Stimulated activated CD4-positive, alpha-beta T cell treated with anti-CD3 and anti-CD28 coated beads, Interleukin-1b, Interleukin-23, amount 100 ng/mL, for 48 hours (primary cell): ENCODE results near the gene TRIM24.

ENCODE experiments used
- DNase-seq: peaks from one replicate; pipeline ENCODE4 v3.0.0-alpha.2; 2020

TRIM24 gene

GRCh38 chr7:138584283-138584682, 124.2 kb downstream of the TRIM24 start:
- DNase-seq = no peak

DNA sequence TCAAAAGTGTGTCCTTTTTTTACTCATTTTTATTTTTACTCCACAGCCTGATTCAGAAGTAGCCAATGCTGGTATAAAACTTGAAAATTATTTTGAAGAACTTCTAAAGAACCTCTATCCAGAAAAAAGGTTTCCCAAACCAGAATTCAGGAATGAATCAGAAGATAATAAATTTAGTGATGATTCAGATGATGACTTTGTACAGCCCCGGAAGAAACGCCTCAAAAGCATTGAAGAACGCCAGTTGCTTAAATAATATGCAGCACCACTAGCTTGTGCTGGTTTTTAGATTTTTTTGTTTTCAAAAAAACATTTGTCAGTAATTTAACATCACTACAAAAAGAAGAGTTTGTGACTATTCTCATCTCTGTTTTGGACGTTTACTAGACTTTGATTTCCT, 124.6 kb downstream of the TRIM24 start:
- DNase-seq = no peak

DNA sequence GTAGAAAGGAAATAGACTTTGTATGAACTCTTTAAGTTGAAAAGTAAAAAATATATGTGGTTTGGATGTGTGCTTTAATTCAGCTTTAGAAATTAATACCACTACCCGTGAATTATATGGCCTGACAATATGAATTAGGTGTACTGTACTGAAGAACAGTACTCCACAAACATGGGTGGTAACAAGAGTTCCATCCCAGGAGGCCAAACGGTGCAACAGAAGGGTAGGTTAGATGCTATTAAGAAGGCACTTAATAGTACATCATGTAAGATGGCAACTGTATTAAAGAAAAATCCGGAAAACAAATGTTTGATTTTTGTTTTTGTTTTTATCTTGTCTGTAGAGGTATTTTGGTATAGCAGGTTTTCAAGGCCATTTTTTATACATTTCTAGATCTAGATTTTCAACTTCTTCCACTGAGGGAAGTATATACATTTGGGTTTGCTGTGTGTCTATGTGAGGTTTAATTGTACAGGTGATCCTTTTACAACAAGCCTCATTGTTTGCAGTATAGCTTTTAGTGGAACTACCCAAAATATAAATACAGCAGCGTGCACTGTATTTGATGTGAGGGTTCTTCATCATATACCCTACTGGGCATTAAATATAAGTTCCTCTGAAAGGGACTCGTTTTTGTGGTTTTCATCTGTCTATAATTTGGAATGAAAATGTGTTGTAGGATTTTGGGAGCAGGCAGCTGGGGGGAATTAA, 125.4 kb downstream of the TRIM24 start:
- DNase-seq = no peak

DNA sequence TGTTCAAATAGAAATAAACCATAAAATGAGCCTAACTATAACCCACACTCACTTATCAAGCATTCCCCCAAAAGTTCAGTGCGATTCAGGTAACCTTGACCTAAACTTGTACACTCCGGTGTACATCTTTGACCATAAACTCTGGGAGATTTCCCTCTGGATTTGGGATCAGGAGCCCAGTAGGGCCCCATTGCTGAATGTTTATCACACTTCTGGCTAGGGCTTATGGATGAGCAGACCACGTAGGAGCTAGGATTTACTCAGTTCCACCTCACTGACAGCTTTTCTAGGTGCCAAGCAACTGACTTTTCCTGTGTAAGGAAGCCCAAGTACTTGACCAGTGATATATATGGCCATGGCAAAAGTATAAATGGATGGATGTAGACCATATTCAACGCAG, 127.4 kb downstream of the TRIM24 start:
- DNase-seq = no peak

DNA sequence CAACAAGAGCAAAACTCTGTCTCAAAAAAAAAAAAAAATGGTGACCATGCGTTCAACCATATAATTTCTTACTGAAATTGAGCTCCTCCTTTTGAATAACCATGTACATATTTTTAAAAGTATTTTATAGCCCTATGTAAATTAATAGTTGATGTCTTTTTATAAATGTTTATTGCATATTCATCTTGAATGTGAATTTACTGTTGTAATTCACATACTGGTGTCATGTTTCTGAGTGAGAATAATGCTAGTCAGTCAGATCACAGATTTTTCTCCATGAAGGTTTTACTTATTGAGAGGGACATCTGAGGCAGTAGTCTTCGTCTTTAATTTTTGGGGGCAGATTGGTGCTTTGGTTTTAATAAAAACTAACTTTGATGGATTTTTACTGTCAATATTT, 128.9 kb downstream of the TRIM24 start:
- no peak for DNase-seq

GRCh38 chr7:138590154-138590553, 130.1 kb downstream of the TRIM24 start:
- DNase-seq = no peak

DNA sequence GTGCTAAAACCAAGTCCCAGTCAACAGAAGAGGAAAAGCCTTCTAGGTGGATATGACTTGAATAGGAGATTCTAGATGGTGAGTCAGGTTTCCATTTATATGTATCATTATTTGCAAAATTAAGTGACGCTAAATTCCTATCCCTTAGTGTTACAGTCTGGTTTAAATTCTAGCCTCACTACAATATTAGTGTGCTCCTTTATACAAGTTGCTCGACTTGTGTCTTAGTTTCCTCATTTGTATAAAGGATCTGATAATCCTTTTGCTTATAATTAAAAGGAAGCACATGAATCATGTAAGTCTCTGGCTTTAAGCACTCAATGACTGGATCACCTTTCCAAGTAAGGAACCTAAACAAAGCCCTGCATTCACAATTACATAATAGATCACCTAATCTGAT, 135.4 kb downstream of the TRIM24 start:
- no peak for DNase-seq

DNA sequence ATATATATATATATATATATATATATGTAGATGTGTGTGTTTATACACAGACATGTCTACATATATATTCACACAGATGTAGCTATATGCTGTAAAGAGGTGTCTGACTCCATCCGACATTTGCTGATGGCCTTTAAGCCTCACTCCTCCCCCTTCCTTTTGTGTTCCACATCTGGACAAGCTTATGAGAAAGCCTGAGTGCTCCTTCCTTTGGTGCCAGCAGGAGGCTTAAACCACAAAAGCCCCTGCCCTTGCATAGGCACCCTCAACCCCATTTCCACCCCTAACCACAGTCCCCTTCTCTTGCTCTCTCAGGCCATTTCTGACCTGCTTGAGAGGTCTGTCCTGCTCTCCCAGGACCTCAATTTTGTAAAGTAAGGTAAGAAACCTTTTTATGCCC, 142.4 kb downstream of the TRIM24 start:
- DNase-seq = no peak

GRCh38 chr7:138603549-138604318, 143.7 kb downstream of the TRIM24 start:
- DNase-seq = peak; percentile 13

GRCh38 chr7:138606236-138606635, 146.2 kb downstream of the TRIM24 start:
- no peak for DNase-seq

DNA sequence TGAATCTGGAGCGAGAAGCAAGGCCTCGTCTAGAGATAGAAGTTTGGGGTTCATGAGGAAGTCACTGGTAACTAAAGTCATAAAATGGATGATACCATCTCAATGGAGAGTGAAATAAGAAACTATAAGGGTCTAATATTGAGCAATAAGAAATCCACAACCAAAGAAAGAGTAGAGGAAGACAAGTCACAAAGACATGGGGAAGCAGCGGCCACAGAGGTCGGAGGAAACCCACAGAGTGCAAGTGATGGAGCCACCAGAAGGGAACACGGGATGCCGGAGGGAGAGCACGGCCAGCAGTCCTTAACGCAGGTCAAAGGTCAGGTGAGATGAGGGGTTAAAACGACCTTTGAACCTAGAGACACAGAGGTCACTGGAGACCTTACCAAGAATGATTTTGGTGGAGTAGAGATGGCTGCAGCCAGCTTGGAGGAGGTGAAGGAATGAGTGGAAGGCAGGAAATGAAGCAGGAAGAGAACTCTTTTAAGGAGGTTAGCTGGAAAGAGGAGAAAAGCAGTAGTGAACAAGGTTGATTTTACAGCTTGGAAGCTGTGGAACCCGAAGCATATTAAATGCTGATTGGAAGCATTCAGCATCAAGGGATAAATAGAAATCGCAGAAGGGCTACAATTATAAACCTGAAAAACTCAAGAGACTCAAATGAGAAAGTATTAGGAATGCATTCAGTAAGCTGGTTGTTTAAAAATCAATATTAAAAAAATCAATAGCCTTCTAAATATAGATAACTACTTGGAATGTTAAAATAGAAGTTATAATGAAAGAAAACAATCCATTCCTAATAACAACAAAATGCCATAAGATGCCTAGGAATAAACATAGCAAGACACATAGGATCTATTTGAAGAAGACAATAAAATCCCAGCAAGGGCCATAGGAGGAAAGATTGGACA, 147.4 kb downstream of the TRIM24 start:
- no peak for DNase-seq

DNA sequence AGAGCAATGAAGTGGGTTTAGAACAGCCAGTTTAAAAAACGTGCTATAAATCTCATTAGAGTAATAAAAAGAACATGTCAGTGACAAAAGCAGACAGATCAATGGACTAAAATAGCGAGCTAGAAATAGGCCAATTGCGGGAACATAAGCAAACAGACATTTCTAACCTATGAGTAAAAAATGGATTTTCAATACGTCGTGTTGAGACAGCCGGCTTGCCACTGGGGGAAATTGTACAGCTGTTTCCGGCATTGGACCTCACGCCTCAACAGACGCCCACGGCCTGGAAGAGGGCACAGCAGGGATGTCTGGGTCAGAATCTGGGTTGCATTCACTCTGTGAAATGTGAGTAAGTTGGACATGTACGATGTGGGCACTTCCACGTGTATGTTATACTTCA, 148.2 kb downstream of the TRIM24 start:
- DNase-seq = peak; percentile 34

DNA sequence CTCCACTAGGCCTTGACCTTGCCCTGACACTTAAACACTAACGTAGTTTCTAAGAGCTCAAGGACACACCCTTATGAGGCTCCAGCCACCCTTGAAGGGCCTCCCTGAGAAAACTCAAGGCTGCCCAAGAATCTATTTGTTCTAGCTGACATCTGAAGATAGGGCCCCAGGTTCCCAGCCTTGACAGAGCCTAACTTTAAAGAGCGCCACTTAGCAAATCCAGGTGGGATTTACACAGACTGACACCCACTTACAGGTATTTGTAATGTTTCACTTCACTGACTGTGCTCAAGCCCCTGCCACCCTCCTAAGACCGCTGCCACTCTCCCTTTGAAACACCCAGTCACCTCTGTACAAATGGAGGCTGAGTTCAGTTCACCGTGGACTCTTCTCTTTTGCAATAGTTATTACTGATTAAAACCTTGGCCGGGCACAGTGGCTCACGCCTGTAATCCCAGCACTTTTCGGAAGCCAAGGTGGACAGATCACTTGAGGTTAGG, 150.7 kb downstream of the TRIM24 start:
- DNase-seq = no peak

DNA sequence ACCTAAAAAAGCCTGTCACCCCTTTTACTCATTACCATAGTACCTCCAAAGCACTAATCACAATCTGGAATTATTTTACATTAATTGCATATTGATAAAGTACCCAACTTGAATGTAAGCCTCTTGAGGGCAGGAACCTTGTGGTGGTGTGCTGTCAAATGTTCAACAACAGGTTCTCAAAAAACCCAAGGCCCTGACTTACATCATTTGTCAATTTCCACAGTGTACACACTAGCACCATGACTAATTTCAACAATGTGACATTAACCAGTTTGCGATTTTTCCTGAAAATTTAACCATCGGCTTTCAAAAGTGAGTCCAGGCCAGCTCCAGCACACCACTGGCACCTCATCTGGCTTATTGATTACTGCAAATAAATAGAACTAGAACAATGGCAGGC, 153.6 kb downstream of the TRIM24 start:
- no peak for DNase-seq

GRCh38 chr7:138616085-138616484, 156.0 kb downstream of the TRIM24 start:
- DNase-seq = no peak

GRCh38 chr7:138618506-138618905, 158.4 kb downstream of the TRIM24 start:
- DNase-seq = no peak

DNA sequence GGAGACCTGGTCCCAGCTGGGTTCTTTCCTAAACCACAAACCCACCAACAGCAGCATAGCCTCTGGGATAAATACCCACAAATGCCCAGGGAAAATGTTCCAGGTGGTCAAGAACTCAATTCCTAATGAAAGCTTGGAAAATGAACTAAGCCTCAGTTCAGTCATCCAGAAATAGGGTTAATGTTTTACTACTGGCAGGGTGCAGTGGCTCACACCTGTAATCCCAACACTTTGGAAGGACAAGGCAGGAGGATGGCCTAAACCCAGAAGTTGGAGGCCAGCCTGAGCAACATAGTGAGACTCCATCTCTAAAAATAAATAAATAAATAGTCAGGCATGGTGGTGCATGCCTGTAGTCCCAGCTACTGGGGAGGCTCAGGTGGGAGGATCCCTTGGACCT, 158.9 kb downstream of the TRIM24 start:
- DNase-seq = no peak

GRCh38 chr7:138622841-138623240, 162.8 kb downstream of the TRIM24 start:
- DNase-seq = no peak

- DNase-seq = no peak
These were observed 165.2 kb downstream of the TRIM24 start for GRCh38 chr7:138625084-138625848.

DNA sequence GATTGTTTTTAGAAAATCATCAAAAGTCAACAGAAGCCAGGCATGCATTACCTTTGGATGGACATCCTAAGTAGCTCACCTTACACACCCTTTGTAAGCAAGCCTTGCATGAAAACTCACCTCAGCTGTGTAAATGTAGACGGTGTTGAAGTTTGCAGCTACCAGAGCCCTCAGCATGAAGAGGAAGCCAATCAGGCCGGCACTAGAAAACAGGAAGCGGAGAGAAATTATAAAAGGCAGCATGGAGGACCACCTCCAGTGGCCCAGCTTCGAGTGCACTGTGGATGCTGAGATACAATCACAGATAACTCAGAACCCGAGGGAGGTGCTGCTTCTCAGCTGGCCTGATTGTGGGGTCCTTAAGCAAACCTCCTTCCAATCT, 165.8 kb downstream of the TRIM24 start:
- DNase-seq = no peak

DNA sequence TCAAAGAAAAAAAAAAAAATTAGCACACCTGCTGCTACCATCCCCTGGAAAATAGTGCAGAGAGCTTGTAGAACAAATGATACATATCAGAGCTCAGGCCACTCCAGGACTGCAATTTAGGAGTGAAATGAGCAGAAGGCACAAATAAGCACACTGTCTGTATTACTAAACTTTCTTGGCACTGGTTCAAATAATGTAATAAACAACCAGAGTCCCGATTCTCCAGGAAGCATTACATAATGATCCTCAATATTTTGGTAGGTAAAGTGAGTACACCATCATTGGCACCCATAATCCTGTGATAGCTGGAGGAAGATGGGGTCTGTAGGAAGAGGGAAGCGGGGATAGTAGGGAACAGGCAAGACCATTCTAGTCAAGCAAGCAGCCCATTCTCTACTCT, 166.8 kb downstream of the TRIM24 start:
- DNase-seq = no peak

GRCh38 chr7:138627361-138627760, 167.3 kb downstream of the TRIM24 start:
- DNase-seq = no peak
